ACHN (cell line): ENCODE measurements around the gene CEP78.
"Not testable (repeated sequence)": the region's sequence is repeated elsewhere in the genome, so short reads cannot be mapped to it uniquely, and the experiment has no call there.

Experiments used
- DNase-seq: peaks from one replicate; pipeline ENCODE4 v3.0.0-alpha.2; 2015
- in situ Hi-C: cut with HindIII; loops from 2 replicates; pipeline ENCODE4 v1.10.0; 2017; ENCODE audit warnings: low sequenced_read_pairs, low pct_ligation_motif_present, low pct_unique_long_range_greater_than_20kb

The CEP78 gene, protein sequence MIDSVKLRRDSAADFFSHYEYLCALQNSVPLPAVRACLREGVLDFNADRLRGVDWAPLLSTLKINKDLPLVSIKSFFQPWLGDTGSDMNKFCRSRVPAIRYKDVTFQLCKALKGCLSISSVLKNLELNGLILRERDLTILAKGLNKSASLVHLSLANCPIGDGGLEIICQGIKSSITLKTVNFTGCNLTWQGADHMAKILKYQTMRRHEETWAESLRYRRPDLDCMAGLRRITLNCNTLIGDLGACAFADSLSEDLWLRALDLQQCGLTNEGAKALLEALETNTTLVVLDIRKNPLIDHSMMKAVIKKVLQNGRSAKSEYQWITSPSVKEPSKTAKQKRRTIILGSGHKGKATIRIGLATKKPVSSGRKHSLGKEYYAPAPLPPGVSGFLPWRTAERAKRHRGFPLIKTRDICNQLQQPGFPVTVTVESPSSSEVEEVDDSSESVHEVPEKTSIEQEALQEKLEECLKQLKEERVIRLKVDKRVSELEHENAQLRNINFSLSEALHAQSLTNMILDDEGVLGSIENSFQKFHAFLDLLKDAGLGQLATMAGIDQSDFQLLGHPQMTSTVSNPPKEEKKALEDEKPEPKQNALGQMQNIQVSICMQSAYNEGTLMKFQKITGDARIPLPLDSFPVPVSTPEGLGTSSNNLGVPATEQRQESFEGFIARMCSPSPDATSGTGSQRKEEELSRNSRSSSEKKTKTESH

DNA sequence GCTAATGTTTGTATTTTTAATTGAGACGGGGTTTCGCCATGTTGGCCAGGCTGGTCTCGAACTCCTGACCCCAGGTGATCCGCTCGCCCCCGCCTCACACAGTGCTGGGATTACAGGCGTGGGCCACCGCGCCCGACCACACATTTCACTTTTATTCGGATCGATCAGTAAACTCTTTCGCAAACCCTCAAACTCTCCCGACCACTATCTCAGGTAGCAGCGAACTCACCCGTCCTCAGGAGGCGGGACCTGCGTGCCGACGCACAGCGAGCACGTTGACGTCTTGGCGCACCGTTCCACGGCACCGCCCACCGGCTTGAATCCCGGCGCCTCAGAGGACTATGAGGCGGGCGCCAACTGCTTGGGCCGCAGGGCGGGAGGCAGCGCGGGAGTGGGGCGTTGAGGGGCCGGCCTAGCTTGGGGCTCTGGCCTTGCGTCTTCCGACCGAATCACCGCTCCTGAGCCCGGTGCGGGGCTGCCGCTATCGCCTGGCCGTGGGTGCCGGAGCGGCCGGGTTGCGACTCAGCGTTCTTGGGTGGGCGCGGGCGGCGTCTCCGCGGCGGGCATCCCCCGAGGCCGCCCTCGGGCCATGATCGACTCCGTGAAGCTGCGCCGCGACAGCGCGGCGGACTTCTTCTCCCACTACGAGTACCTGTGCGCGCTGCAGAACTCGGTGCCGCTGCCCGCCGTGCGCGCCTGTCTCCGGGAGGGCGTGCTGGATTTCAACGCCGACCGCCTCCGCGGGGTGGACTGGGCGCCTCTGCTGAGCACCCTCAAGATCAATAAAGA lies at the start of gene CEP78:
Gene CEP78, plus strand, starts transcription at position 314 of the 789 bp plus-strand sequence. Its CDS starts 276 bp downstream, at position 590.
- in situ Hi-C loops: no loop called here
- peak; percentile 91 for DNase-seq

DNA sequence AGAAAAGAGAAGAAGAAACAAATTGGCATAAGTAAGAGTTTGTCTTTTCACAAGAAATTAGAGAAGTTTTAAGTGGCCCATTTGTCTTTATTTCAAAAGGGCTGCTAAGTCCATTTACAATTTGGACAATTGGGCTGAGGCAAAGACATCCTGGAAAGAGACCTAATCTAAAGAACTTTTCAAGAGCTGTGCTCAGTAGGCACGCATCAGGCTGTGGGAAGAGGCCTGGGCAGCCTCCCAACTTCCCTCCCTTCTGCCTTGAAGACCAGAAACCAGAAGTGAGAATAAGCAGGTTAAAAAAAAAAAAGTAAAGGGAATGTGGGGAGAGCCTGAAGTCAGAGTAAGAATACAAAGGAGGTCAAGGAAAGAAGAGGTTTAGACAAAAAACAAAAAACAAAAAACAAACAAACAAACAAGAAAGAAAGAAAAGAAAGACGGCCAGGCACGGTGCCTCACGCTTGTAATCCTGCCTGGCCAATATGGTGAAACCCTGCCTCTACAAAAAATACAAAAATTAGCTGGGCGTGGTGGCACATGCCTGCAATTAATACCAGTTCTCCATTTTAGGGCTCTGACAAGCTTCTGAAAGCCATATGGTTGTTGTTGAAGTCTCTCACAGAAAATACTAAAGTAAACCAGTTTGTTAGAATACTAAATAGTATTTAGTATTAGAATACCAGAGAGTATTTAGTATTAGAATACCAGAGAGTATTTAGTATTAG lies 48.0 kb upstream of the CEP78 start:
- in situ Hi-C loops: no loop called here
- no peak for DNase-seq

DNA sequence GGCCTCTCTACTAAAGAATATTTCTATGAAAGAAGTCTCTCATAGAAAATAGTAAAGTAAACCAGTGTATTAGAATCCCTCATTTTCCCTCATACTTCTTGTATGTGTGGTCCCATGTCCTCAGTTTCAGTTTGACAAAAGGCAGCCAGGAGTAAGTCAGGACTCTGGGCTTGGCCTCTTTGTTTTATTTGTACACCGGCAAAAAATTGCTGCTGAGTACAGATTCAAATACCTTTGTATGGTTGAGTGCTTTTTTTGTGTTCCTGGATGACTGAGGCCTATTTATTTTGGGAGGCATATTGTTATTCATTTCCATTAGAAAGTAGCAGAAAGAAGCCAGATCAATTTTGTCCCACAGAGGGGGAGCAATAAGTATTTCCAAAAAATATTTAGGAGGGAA lies 47.3 kb upstream of the CEP78 start:
- in situ Hi-C loops: no loop called here
- DNase-seq: no peak

DNA sequence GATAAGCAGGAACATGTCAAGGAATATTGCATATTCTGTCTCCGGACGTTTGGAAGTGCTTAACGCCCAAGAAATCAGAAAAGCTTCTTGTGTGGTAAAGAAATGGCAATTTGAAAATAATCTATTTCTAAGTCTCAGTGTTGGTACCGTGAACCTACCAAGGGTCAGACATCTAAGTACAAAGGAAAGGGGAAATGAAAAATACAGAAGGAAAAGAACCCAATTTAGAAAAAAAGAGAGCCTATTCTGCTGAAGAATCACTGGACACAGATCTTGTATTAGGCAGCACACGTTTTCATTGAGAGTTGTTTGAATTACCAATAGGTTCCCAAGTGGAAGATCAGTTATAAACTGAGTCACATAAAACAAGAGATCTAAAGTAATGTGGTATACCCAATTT lies 46.9 kb upstream of the CEP78 start:
- in situ Hi-C loops: no loop called here
- DNase-seq: no peak

DNA sequence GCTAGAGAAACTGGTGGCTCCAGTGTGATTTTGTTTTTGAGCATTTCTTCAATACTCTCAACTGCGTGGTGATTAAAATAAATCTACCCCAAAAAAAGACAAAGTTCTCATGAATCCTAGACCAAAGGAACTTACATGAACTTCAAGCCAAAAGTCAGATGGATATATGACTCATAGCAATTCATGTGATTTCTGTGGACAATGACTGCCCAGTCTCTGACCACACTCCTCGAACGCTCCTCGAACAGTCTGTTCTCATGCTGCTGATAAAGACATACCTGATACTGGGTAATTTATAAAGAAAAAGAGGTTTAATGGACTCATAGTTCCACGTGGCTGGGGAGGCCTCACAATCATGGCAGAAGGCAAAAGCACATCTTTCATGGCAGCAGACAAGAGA lies 46.4 kb upstream of the CEP78 start:
- in situ Hi-C loops: no loop called here
- DNase-seq: no peak

DNA sequence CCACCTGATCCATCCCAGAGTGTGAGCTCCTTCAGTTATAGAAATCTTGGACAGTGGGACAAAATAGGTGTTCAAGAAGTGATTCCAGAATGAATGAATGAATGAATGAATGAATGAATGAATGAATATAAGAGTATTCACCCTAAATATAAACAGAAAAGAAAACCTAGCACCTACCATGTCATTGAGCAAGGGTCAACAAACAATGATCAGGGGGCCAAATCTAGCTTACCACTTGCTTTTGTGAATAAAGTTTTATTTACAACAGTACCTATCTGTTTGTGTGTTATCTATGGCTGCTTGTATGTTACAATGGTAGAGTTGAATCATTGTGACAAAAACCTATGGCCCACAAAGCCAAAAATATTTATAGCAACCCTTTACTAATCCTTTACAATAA lies 43.9 kb upstream of the CEP78 start:
- in situ Hi-C loops: no loop called here

DNA sequence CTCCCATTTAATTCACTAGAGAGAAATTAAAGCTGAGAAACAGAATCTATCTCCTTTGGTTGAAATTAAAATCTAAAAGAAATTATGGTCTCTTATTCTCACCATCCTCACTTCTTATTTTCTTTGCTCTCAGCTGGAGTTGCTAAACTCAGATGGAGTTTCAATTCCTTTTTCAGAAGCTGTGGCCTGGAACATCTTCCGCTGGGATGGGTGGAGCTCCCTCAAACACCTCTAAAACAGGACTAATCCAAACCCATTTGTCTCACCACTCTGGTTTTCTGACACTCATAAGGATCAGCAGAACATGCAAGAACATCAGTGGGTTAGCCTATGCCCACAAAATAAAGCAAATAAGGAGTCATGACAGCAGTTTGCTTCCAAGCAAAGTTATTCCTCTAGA lies 39.6 kb upstream of the CEP78 start:
- DNase-seq: no peak
- in situ Hi-C loops: no loop called here

More for the DNA sequence above, 43.9 kb upstream of the CEP78 start:
- no peak for DNase-seq

DNA sequence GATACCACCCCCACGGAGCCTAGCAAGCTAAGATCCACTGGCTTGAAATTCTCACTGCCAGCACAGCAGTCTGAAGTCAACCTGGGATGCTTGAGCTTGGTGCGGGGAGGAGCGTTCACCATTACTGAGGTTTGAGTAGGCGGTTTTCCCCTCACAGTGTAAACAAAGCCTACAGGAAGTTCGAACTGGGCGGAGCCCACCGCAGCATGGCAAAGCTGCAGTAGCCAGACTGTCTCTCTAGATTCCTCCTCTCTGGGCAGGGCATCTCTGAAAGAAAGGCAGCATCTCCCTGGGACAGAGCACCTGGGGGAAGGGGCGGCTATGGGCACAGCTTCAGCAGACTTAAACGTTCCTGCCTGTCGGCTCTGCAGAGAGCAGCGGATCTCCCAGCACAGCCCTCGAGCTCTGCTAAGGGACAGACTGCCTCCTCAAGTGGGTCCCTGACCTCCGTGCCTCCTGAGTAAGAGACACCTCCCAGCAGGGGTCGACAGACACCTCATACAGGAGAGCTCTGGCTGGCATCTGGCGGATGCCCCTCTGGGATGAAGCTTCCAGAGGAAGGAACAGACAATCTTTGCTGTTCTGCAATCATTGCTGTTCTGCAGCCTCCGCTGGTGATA lies 34.6 kb upstream of the CEP78 start:
- in situ Hi-C loops, DNase-seq: not testable (repeated sequence)

DNA sequence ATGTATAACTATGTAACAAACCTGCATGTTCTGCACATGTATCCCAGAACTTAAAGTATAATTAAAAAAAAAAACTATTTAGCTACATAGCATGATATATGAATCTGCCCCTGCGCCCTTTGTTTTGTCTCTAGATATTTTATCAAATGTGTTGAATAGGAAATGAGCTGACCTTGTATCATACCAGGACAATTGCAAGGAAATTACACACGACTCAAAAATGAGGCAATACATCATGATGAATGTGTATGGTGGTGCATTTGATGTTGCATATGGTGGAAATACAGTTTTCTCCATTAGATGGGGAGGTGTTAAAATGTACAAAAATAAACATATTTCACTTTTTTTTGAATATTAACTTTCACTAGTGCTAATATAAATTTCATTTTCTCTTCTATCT lies 28.6 kb upstream of the CEP78 start:
- in situ Hi-C loops: no loop called here
- no peak for DNase-seq

DNA sequence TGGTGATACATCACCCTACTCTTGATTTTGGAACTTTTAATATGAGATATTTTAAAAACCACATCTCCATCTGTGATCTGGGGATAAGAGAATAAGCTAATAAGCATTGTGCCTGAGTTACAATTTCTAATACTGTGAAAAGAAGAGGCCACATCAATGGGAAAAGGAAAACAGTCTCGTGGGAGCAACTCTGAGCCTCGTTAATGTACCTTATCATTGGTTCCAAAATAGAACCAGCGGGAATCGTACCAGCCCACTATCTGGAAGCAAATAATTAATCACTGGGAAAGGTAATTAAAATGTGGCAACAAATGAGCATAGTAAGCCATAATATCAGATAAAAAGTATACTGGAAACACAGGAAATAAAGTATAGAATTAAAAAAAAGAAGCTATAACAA lies 28.0 kb upstream of the CEP78 start:
- DNase-seq: no peak
- in situ Hi-C loops: no loop called here

DNA sequence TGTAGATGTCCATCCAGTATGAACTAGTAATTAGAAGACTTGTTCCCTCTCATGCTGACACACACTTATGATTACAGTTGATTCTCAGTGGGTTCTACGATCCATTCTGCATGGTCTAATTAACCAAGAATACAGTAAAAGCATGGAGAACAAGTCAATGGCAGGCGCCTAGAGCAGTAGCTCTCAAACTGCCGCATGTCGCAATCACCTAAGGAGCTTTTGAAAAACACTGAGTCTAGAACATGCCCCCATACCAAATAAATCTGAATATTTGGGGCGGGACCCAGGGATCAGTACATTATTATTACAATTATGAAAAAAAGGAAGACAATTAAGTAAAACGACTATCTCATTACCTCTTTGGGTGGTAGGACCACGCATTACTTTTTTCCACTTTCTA lies 26.7 kb upstream of the CEP78 start:
- in situ Hi-C loops: no loop called here
- no peak for DNase-seq

DNA sequence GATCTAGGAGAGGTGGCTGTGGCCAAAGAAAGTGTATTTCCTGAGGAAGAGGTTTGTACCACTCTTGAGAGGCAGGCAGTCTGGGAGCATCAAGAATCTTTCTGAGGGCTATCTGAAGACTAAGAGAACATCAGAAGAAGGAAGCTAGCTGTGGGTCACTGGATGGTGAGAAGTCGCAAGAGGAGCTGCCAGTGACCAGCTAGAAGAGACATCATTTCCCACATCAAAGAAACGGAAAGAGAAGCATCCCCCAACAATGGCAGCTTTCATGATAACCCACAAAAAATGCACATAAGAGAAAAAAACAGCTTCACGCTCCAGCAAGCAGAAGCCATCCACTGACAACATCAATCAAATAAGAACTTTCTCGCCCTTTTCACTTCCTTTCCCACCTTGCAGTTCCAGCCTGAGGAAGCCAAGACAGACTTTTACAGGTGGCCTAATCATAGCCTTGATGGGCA lies 25.0 kb upstream of the CEP78 start:
- DNase-seq: no peak
- in situ Hi-C loops: no loop called here

DNA sequence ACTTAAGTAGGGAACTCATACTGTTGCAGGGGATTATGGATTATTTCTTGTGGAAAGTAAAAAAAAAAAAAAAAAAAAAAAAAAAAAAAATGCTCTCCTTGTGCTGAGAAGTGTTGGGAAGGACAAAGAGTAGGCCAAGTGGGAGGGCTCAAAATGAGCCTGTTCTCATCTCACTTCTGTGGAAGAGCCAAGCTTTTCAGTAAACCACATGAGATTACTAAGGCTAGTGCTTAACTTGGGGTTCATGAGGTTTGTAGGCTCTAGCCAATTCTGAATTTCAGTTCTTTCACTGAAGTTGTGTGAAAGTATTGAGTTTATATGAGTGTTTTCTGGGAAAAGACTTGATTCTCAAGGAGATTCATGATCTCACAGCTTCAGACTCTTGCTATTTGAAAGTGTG lies 23.0 kb upstream of the CEP78 start:
- in situ Hi-C loops: no loop called here
- no peak for DNase-seq

DNA sequence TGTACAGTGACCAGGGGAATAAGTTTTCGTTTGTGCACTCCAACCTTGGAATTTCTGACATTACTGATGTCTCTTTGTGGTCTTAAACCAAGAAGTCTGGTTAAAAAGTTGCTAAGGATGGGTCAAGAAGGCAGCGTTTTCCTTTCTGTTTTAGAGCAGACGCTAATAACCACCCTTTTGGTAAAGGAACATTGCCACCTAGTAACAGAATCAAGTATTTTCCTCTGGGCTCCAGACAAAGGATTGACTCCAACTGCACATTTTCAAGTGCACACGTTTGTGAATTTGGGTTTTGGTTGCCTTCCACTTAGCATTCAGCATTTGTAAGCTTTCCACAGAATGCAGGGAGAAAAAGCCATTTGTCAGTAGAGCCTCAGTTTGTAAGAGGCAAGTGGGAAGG lies 22.2 kb upstream of the CEP78 start:
- DNase-seq: peak; percentile 59
- in situ Hi-C loops: no loop called here

DNA sequence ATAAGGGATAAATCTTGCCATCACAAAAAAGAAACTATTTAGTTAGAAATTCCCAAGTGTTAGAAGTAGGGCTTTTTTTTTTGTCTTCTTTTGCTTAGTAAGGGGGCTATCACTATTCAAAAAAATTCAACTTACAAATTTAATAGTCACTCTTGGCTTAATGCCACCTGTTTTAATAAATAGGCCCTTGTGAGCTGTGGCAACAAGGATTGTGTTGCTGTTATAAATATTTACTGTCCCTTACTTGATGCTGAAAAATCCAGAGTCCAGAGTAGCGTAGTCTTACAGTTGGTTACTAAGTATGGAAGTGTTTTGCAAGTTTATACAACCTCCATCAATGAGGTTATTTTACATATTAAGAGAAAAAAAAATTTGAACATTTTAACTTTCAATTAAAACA lies 21.4 kb upstream of the CEP78 start:
- in situ Hi-C loops: no loop called here
- DNase-seq: no peak

DNA sequence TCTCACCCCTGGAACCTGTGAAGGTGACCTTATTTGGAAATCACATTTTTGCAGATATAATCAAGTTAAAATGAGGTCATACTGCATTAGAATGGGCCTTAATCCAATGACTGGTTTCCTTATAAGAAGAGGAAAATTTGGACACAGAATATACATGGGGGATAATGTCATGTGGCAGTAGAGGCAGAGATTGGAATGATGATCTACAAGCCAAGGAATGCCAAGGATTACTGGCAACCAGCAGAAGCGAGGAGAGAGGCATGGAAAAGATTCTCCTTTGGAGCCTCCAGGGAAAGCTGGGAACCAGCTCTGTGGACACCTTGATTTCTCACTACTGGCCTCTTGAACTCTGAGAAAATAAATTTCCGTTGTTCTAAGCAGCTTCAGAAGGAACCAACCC lies 20.2 kb upstream of the CEP78 start:
- no peak for DNase-seq
- in situ Hi-C loops: no loop called here

DNA sequence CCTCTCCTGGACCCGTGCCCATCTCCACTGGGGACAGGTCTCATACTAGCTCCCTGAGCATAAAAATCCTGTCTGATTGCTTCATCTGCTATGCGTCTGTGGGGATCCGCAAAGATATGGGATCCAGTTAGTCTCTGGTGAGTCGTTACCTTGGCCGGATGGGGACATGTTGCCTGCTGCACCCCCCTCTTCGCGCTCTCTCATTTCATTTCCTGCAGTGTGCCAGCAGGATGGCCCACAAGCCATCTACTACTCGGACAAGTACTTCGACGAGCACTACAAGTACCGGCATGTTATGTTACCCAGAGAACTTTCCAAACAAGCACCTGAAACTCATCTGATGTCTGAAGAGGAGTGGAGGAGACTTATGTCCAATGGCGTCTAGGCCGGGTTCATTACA lies 17.0 kb upstream of the CEP78 start:
- in situ Hi-C loops: no loop called here
- no peak for DNase-seq

DNA sequence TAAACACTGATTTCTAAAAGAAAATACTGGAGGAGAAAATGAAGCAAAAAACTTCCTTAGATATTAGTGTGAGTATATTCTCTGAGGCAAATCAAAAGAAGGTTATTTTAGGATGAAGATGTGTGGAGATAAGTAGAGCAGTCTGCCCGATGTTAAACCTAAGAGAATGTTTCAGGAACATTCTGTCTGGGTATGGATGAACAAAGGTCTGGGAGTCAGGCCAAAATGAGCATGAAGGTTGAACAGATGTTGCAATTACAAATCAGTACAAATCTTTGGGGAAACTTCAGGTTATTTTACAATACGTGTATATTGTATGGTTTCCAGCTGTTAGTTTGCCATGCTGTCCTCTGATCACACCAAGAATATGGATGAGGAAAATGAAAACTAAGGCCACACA lies 14.4 kb upstream of the CEP78 start:
- in situ Hi-C loops: no loop called here
- no peak for DNase-seq
